Activated CD8-positive, alpha-beta memory T cell treated with anti-CD3 and anti-CD28 coated beads, Interleukin-2, amount 50 U/mL, for 48 hours (primary cell): ENCODE data around the gene ITGA6.

Experiments used
- DNase-seq: peaks from one replicate; pipeline ENCODE4 v3.0.0-alpha.2; 2020

ITGA6 gene

GRCh38 chr2:172427256-172427989, at the start of gene ITGA6:
ITGA6 (plus strand) TSS chr2:172427586.
- DNase-seq: peak; percentile 79

DNA sequence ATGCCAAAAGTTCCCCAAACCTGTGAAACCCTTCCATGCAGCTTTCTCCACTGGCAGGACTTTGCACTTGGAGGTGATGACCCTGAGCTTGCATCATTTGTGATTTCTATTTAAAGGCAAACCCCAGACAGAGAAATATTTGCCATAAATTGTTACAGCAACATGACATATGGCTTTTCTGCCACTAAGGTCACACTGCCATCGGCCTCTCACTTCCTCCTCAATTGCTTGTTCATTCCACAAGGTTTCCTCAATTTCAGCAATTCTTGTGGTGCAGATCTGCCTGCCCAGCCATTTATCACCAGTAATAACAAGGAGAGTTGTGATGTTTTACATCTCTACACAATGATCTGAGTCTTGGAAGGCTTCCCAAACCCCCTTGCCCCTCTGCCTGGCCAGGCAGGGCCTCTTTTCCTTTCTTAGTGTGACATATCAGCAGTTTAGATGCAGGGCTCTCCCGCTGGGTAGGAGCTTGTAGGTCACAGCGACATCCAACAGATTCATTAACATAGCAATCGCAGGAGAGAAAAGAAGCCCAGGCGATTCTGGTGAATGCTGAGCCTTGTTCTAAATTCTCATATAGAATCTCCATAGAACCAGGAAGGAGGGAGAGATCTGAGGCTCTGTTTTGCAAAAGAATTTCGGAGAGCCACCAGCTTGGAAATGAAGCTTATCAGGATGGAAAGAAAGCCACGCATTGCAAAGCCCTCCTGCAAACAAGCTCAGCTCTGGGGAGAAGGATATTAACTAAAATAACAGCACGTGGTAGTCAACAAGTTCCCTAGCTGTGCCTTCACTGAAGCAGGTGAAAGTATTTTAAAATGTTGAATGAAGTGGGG, 46.7 kb upstream of the ITGA6 start:
- DNase-seq: no peak

DNA sequence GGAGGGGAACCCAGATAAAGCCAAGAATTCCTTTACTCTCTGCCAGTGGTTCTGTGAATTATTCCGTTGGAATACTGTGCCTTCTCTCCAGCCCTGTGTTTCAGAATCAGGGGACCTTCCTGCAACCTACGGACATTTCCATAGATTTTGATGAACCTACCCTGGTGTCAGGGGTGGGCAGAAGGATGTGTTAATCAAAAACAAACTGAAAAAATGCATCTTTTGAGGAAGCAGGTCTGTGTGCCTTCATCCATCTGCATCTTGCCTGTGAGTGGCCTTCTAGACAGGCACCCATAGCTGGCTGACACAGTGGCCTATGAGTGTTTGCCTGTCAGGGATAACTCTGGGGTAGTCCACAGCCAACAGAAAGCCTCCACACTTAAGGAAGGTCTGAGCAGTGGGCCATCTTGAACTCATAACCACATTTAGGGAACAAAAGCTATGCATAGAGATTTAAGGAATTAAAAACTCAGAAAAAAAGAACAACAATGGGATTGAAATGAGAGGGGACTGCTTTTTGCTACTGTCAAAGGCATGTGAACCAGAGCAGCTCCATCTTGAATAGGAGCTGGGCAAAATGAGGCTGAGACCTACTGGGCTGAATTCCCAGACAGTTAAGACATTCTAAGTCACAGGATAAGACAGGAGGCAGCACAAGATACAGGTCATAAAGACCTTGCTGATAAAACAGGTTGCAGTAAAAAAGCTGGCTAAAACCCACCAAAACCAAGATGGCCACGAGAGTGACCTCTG, 45.9 kb upstream of the ITGA6 start:
- no peak for DNase-seq

DNA sequence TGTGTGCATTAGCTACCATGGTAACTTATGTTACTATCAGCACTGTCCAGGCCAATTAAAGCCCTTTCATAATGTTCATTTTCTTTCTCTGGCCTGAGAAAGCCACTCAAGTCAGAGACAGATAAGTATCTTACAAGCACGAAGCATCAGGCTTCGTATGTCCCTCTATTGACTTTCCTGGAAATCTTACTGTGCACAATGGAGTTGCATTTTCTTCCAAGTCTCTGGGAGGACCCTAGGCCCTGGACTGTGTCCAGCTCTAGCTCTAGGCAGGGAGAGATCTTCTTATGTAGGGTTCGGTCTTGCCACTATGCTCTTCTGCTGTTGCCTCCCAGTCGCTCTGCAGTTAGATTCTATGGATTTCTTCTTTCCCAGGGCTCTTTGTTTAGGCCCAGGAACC, 40.0 kb upstream of the ITGA6 start:
- DNase-seq: no peak

GRCh38 chr2:172389685-172390339, 37.6 kb upstream of the ITGA6 start:
- DNase-seq: no peak

DNA sequence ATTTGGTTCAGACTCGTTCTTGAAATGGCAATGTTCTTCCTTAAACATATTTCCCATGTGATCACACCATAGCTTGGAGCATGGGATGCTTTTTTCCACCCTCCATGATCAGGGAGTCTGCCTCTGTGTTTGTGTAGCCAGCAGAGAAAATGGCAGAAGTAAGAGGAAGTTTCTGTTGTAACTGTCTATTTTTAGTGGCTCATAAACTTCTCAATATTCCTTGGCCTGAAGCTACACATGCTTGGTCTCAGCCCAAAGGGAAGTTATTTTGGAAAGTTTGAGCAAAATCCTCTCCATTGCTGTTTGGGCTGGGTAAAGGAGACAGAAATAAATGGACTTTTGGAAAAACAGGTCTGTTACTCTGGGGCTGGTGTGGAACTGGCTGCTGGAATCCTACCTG, 33.4 kb upstream of the ITGA6 start:
- DNase-seq: no peak

- DNase-seq: no peak
Measured at GRCh38 chr2:172395503-172395902, 31.9 kb upstream of the ITGA6 start.

GRCh38 chr2:172397148-172397834, 30.1 kb upstream of the ITGA6 start:
- no peak for DNase-seq

- DNase-seq: no peak
Measured at GRCh38 chr2:172398440-172398839, 28.9 kb upstream of the ITGA6 start.

DNA sequence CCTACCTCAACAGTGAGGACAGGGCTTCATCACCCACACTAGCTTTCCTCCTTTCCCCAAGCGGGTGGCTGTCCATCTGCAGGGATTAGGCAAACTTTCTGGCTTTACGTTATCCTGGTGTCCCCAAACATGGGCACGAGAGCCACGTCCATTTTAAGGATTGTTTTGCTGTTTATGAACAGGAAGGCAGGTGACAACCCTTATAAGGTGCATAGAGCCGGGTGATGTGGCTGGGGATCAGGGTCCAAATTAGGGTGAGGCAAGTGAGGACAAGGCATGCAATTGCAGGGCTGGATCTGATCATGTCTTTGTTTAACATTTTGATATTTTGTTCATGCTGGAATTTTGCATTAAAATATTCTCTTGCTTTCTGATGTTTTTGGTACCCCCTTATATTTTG, 27.6 kb upstream of the ITGA6 start:
- no peak for DNase-seq

DNA sequence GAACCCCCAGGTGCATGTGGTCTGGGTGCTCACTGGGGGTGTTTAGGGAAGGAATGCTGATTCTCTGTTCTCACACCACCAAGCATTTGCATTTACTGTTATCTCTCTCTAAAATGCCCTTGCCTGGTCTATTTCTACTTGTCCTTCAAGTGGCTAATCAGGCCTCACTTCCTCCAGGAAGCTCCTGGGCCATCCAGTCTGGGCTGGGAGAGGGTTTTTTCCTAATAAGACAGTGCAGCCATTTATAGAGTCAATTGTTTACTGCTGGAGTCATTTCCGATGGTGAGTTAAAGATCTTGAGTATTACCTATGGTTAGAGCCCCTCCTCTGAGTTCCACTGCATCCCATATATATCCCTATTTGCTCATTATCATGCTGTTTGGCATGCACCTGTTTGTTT, 25.2 kb upstream of the ITGA6 start:
- no peak for DNase-seq

- no peak for DNase-seq
Measured at GRCh38 chr2:172403402-172403801, 24.0 kb upstream of the ITGA6 start.

DNA sequence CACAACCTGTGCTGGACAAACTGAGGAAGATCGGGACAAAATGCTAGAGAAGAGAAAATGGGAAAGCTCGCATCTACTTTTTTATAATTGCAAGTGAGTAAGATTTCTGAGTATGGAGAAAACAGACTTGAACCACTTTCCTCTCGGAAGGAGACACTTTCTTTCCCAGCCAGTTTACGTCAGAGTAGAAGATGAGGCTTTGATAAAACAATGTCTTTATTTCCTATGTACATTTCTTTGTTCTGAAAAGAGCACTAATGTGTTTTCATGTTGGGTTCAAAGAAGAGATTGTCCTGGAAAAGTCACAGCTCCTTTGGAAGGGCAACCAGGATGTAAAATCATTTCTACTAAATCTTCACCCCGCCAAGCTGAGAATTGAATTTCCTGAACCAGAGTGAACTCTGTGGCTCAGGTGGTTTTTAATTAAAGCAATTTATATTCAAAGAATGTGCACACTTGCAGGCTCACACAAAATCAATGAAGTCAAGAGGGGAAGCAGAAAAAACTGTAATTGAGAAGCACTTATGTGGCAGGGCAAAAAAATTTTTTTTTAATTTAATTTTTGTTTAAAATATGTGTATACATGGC, 23.4 kb upstream of the ITGA6 start:
- no peak for DNase-seq

DNA sequence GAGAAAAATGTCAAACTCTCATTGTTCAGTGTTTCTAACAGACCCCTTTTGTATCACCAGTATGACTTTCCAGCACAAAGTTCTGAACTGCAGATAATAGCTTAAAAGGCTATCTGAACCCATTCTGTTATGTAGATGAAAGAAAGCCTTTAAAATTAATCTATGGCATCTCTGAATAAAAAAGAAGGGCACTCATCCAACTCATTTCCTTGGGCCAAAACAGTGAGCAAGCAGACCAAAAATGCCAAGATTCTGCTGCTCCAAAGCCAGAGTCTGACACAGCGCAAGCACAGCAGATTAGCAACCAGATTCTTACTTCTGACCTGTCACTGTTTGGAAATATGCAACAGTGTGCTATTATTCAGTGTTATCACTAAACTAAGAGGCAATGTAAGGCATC, 22.6 kb upstream of the ITGA6 start:
- DNase-seq: no peak

GRCh38 chr2:172405673-172406072, 21.7 kb upstream of the ITGA6 start:
- DNase-seq: no peak

DNA sequence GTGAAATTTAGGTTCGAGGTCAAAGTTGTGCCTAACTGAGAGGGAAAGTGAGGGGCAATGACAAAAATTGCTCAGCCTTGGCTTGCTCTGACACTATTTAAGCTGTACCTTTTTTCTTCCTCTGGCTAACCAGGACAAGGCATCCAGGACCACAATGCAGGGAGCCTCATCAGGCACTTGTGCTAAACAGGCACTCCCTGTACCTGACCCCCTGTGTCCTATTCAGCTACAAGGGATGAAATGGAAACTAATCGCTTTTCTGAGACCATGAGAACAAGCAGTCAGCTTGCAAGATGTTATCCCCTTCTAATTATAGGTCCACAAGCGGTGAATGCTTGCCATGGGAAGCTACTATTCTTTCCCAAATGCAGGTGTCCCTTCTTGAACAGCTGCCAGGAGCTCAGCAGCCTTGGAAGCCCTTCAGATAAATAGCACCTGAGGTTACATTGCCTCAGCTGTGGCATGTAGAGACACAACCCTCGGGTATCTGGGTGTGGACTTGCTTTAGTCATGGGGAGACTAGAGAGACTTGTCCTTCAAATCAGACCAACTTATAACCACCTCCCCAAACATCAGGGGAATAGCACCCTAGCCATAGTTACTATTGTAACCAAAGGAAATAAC, 19.1 kb upstream of the ITGA6 start:
- no peak for DNase-seq

GRCh38 chr2:172409042-172409441, 18.3 kb upstream of the ITGA6 start:
- no peak for DNase-seq

GRCh38 chr2:172412984-172413492, 14.3 kb upstream of the ITGA6 start:
- DNase-seq: no peak

DNA sequence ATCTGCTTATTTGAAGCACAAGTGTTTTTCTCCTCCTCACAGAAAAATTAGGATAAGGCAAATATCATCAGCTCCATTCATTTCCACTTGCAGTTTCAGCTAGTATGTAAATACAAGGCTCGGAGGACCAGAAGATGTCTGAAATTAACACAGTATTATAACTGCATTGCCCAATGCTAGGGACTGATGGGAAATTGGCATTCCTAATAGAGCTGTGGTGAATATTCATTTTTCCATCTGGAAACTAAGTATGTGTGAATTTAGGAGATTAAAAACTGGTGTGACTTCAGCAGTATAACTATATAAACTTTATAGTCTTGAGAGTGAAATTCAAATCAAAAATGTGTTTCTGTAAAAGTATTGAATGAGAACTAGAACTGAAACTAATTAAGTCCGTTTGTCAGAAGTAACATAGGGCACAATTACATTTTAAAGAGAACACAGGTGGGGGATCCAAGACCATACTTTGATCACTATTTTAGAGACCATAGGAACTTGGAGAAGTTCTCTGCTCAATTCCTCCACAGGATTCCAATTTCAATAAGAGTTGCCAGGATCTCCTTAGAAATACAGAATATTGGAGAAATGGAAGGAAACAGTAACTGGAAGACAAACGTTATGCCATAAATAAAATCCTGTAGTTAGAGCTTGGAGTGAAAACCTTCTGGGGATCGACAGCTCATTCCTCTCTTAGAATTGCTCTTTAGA, 12.1 kb upstream of the ITGA6 start:
- DNase-seq: no peak

- DNase-seq: no peak
Measured at GRCh38 chr2:172415865-172416183, 11.6 kb upstream of the ITGA6 start.
